GM18870 (cell line): ENCODE data around the gene CDH22.

ENCODE experiments used
- ATAC-seq: cut with Tn5 transposase; IDR thresholded peaks from one replicate; pipeline ENCODE4 v1.9.1; 2021; ENCODE audit warnings: moderate library complexity; ENCODE audit not compliant: unreplicated experiment

The CDH22 gene

GRCh38 chr20:46249671-46250070, 58.6 kb downstream of the CDH22 start:
- ATAC-seq = no peak

GRCh38 chr20:46246559-46246958, 61.7 kb downstream of the CDH22 start:
- no peak for ATAC-seq

- ATAC-seq = no peak
These were observed 64.3 kb downstream of the CDH22 start for GRCh38 chr20:46243707-46244628.

GRCh38 chr20:46242390-46242789, 65.9 kb downstream of the CDH22 start:
- no peak for ATAC-seq

- no peak for ATAC-seq
These were observed 67.4 kb downstream of the CDH22 start for GRCh38 chr20:46240881-46241280.

GRCh38 chr20:46240065-46240464, 68.2 kb downstream of the CDH22 start:
- no peak for ATAC-seq

- no peak for ATAC-seq
These were observed 70.6 kb downstream of the CDH22 start for GRCh38 chr20:46237736-46238135.

- no peak for ATAC-seq
These were observed 71.1 kb downstream of the CDH22 start for GRCh38 chr20:46237227-46237626.

GRCh38 chr20:46235077-46235476, 73.2 kb downstream of the CDH22 start:
- ATAC-seq = no peak

- no peak for ATAC-seq
These were observed 74.6 kb downstream of the CDH22 start for GRCh38 chr20:46233701-46234100.

- ATAC-seq = no peak
These were observed 75.8 kb downstream of the CDH22 start for GRCh38 chr20:46232539-46232938.

- ATAC-seq = no peak
These were observed 77.5 kb downstream of the CDH22 start for GRCh38 chr20:46230801-46231282.

- no peak for ATAC-seq
These were observed 78.2 kb downstream of the CDH22 start for GRCh38 chr20:46230106-46230491.

GRCh38 chr20:46229478-46230105, 78.7 kb downstream of the CDH22 start:
- ATAC-seq = no peak

GRCh38 chr20:46228670-46229069, 79.6 kb downstream of the CDH22 start:
- ATAC-seq = no peak

- ATAC-seq = no peak
These were observed 81.0 kb downstream of the CDH22 start for GRCh38 chr20:46227272-46227767.

GRCh38 chr20:46226602-46227001, 81.7 kb downstream of the CDH22 start:
- no peak for ATAC-seq

GRCh38 chr20:46222521-46223007, 85.7 kb downstream of the CDH22 start:
- no peak for ATAC-seq

GRCh38 chr20:46221256-46221833, 87.0 kb downstream of the CDH22 start:
- no peak for ATAC-seq

- no peak for ATAC-seq
These were observed 87.7 kb downstream of the CDH22 start for GRCh38 chr20:46220455-46221207.

GRCh38 chr20:46219920-46220319, 88.4 kb downstream of the CDH22 start:
- no peak for ATAC-seq
